Lower leg skin (tissue), 3 donors: ENCODE results near the gene GLRA1.

Experiments used
- POLR2A ChIP-seq, 2 donors: fragments of 450-650 bp; IDR thresholded peaks; one replicate each; pipeline ENCODE4 v1.6.1; 2016 to 2017; ENCODE audit warnings: antibody characterized with exemption in 2 of 2, mild to moderate bottlenecking in 1 of 2, moderate library complexity in 1 of 2
- TF ChIP-seq, protein P1 (sequence below), 3 donors: fragments of 450-650 bp; IDR thresholded peaks; one replicate each; pipeline ENCODE4 v1.5.1; 2016; ENCODE audit warnings: antibody characterized with exemption in 3 of 3, mild to moderate bottlenecking in 3 of 3, moderate library complexity in 2 of 3

DNA sequence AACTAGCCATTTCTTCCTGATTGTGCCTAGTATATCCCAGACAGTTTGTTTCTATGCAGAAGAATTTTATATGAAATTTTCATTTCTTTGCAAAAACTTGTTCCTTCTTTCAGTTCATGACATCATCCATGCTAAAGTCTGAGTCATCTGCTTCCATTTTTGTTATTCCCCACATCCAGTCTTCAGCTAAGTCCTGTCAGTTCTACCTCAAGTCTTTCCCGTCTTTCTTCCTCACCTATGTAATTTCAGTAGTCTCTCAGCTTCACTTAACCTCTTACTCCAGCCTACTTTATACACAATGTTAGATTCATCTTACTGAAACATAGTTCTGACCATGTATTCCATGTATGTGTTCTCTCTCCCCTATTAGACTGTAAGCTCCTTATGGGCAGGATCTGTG, 113.8 kb downstream of the GLRA1 start:
- TF ChIP-seq, protein P1, sequence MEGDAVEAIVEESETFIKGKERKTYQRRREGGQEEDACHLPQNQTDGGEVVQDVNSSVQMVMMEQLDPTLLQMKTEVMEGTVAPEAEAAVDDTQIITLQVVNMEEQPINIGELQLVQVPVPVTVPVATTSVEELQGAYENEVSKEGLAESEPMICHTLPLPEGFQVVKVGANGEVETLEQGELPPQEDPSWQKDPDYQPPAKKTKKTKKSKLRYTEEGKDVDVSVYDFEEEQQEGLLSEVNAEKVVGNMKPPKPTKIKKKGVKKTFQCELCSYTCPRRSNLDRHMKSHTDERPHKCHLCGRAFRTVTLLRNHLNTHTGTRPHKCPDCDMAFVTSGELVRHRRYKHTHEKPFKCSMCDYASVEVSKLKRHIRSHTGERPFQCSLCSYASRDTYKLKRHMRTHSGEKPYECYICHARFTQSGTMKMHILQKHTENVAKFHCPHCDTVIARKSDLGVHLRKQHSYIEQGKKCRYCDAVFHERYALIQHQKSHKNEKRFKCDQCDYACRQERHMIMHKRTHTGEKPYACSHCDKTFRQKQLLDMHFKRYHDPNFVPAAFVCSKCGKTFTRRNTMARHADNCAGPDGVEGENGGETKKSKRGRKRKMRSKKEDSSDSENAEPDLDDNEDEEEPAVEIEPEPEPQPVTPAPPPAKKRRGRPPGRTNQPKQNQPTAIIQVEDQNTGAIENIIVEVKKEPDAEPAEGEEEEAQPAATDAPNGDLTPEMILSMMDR (IDR thresholded peaks at IDR 0.05): no peak
- TF ChIP-seq POLR2A (IDR thresholded peaks at IDR 0.05): no peak
